ENCODE measurements around the gene TEX55. TPM values are rescaled to one million over a fixed set of nuclear protein-coding genes. Genes with fewer than 3 reads are reported as not detected.
A peak's percentile ranks its signal among the peaks of the same experiment; 100 is the strongest.

TEX55 gene
- not detected for total RNA-seq (2021; ENCODE audit: unreplicated experiment)
- not detected for polyA plus RNA-seq (2012; ENCODE audit: insufficient read length)
- not detected for Bru-seq, nascent RNA
- not detected for BruChase-seq, experiment 1, labeled RNA remaining after a 2-hour chase
- not detected for BruChase-seq, experiment 2, labeled RNA remaining after a 6-hour chase
- long read RNA-seq: 0 reads

GRCh38 chr3:119145500-119146167, at the start of gene TEX55:
Gene TEX55 (plus strand): TSS chr3:119146165. CDS start chr3:119146190, 25 bp downstream.
- BruUV-seq (replicated peaks): no TSS peak
- in situ Hi-C loops (cut with HindIII; ENCODE audit: low pct_unique_long_range_greater_than_20kb, low sequenced_read_pairs): no loop called here
- no peak within 1 kb of the TSS for H3K4me3 ChIP-seq (ENCODE audit: low read depth in 2 of 2, low read length in 2 of 2)

DNA sequence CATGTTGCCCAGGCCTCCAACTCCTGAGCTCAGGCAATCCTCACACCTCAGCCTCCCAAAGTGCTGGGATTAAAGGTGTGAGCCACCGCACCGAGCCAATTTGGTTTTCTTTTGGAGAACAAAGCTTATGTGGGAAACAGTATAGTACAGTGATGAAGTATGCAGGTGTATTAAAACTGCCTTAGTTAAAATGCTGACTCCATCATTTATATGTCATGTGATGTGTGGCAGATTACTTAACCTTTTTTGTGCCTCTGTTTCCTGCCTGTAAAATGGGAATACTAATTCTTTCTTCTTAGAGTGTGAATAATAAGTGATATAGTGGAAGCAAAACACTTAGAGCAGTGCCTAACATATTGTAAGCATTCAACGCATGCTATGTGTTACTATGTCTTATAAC, 48.0 kb upstream of the TEX55 start:
- no peak for TF ChIP-seq TCF7L2 (IDR thresholded peaks at IDR 0.05; ENCODE audit: low read depth, low read length)
- no peak for TF ChIP-seq REST (IDR thresholded peaks at IDR 0.05; ENCODE audit: insufficient read depth in 1 of 2, low read depth in 2 of 2, low read length in 1 of 2)
- no peak for TF ChIP-seq POLR2AphosphoS5 (IDR thresholded peaks at IDR 0.05; ENCODE audit: low read depth, low read length)
- no peak for TF ChIP-seq SIN3A (IDR thresholded peaks at IDR 0.05; ENCODE audit: borderline replicate concordance, insufficient read depth, low read depth, low read length)
- TF ChIP-seq, protein P1, sequence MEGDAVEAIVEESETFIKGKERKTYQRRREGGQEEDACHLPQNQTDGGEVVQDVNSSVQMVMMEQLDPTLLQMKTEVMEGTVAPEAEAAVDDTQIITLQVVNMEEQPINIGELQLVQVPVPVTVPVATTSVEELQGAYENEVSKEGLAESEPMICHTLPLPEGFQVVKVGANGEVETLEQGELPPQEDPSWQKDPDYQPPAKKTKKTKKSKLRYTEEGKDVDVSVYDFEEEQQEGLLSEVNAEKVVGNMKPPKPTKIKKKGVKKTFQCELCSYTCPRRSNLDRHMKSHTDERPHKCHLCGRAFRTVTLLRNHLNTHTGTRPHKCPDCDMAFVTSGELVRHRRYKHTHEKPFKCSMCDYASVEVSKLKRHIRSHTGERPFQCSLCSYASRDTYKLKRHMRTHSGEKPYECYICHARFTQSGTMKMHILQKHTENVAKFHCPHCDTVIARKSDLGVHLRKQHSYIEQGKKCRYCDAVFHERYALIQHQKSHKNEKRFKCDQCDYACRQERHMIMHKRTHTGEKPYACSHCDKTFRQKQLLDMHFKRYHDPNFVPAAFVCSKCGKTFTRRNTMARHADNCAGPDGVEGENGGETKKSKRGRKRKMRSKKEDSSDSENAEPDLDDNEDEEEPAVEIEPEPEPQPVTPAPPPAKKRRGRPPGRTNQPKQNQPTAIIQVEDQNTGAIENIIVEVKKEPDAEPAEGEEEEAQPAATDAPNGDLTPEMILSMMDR (IDR thresholded peaks at IDR 0.05): no peak
- in situ Hi-C loops (cut with HindIII; ENCODE audit: low pct_unique_long_range_greater_than_20kb, low sequenced_read_pairs): no loop called here
- DNase-seq (ENCODE audit: low read depth, low spot score) (no peak), ATAC-seq (no peak)
- Histone ChIP-seq H3K4me1 (ENCODE audit: control insufficient read depth, insufficient read depth, low read length) (no peaks in the 10 kb centered on the region), H3K9me3 (ENCODE audit: control insufficient read depth, insufficient read depth, low read depth, low read length) (no peaks in the 10 kb centered on the region), H3K27me3 (ENCODE audit: control insufficient read depth, insufficient read depth, low read length) (no peaks in the 10 kb centered on the region), H3K4me3 (ENCODE audit: low read depth in 2 of 2, low read length in 2 of 2) (no peak overlapping the region), H3K36me3 (ENCODE audit: control insufficient read depth, insufficient read depth, low read length) (no peaks in the 10 kb centered on the region), H3K27ac (ENCODE audit: low read length) (no peak overlapping the region)
- POLR2A ChIA-PET: no interaction called here
- BruUV-seq (replicated peaks): no TSS peak
- CTCF ChIA-PET: interaction anchor here (0.6 to 3.5 kb wide), 3 partner anchors 63 to 408 kb away, joined by 3 to 36 read pairs (median 5); partner anchors contain the start of gene IGSF11
- intact Hi-C loops (cut with micrococcal nuclease; ENCODE audit: unreplicated experiment): loop anchor here (1.0 to 5.0 kb wide), 2 partner anchors 144 to 216 kb away; partner anchors contain the start of gene B4GALT4

More at GRCh38 chr3:119145500-119146167, at the start of gene TEX55:
- intact Hi-C loops (cut with micrococcal nuclease; ENCODE audit: unreplicated experiment): loop anchor here (1.0 kb wide), 1 partner anchor 96 kb away; no protein-coding TSS in a partner anchor
- no peaks in the 10 kb centered on the region for H3K27me3 ChIP-seq (ENCODE audit: control insufficient read depth, insufficient read depth, low read length)
- ChIA-PET POLR2A (no interaction called here), CTCF (no interaction called here)
- no peaks in the 10 kb centered on the region for H3K4me1 ChIP-seq (ENCODE audit: control insufficient read depth, insufficient read depth, low read length)
- no peak for TF ChIP-seq POLR2AphosphoS5 (IDR thresholded peaks at IDR 0.05; ENCODE audit: low read depth, low read length)
- no peak for TF ChIP-seq TCF7L2 (IDR thresholded peaks at IDR 0.05; ENCODE audit: low read depth, low read length)
- no peak for TF ChIP-seq REST (IDR thresholded peaks at IDR 0.05; ENCODE audit: insufficient read depth in 1 of 2, low read depth in 2 of 2, low read length in 1 of 2)
- TF ChIP-seq, protein P1 (IDR thresholded peaks at IDR 0.05): peak; percentile 70
- no peak for TF ChIP-seq SIN3A (IDR thresholded peaks at IDR 0.05; ENCODE audit: borderline replicate concordance, insufficient read depth, low read depth, low read length)
- H3K36me3 ChIP-seq (ENCODE audit: control insufficient read depth, insufficient read depth, low read length): no peaks in the 10 kb centered on the region
- ATAC-seq (peak; percentile 82), DNase-seq (ENCODE audit: low read depth, low spot score) (no peak)
- H3K9me3 ChIP-seq (ENCODE audit: control insufficient read depth, insufficient read depth, low read depth, low read length): no peaks in the 10 kb centered on the region
- H3K27ac ChIP-seq (ENCODE audit: low read length): no peak within 1 kb of the TSS
